H9 (cell line): ENCODE data around the gene PEMT. TPM values are rescaled to one million over a fixed set of nuclear protein-coding genes. Genes with fewer than 3 reads are reported as not detected.

Experiments
- DNase-seq: peaks from one replicate; pipeline ENCODE4 v3.0.0-alpha.2; 2017
- H2AFZ ChIP-seq: one replicate; pipeline ENCODE4 v1.6.1; 2013; ENCODE audit warnings: mild to moderate bottlenecking, low read length, control low read depth, moderate library complexity
- H2AK5ac ChIP-seq: 2 replicates; pipeline ENCODE4 v1.6.1; 2013; ENCODE audit warnings: low read length, control low read depth, mixed read lengths; ENCODE audit not compliant: insufficient read length
- H2BK120ac ChIP-seq: one replicate; pipeline ENCODE4 v1.6.1; 2013; ENCODE audit warnings: low read depth, mild to moderate bottlenecking, low read length, control low read depth, inconsistent platforms; ENCODE audit not compliant: poor library complexity, severe bottlenecking
- H2BK12ac ChIP-seq: 2 replicates; pipeline ENCODE4 v1.6.1; 2013; ENCODE audit warnings: low read length, control low read depth, mixed read lengths, low read depth; ENCODE audit not compliant: insufficient read length
- H2BK15ac ChIP-seq: 2 replicates; pipeline ENCODE4 v1.6.1; 2013; ENCODE audit warnings: low read depth, low read length, control low read depth
- H2BK20ac ChIP-seq: one replicate; pipeline ENCODE4 v1.6.1; 2013; ENCODE audit warnings: low read depth, mild to moderate bottlenecking, low read length, control low read depth, inconsistent platforms; ENCODE audit not compliant: poor library complexity, severe bottlenecking
- H2BK5ac ChIP-seq: 2 replicates; pipeline ENCODE4 v1.6.1; 2013; ENCODE audit warnings: low read length, control low read depth, mixed read lengths; ENCODE audit not compliant: insufficient read length
- H3K14ac ChIP-seq: 2 replicates; pipeline ENCODE4 v1.6.1; 2013; ENCODE audit warnings: low read length, control low read depth; ENCODE audit not compliant: insufficient read depth
- H3K18ac ChIP-seq: 2 replicates; pipeline ENCODE4 v1.6.1; 2013; ENCODE audit warnings: low read depth, mild to moderate bottlenecking, mixed read lengths, low read length, control low read depth; ENCODE audit not compliant: insufficient read length
- H3K23ac ChIP-seq: 2 replicates; pipeline ENCODE4 v1.6.1; 2013; ENCODE audit warnings: low read length, control low read depth, mixed read lengths, low read depth; ENCODE audit not compliant: insufficient read length
- H3K23me2 ChIP-seq: 2 replicates; pipeline ENCODE4 v1.6.1; 2013; ENCODE audit warnings: low read depth, mild to moderate bottlenecking, mixed read lengths, low read length, control low read depth; ENCODE audit not compliant: insufficient read length, poor library complexity, severe bottlenecking
- H3K27ac ChIP-seq: 2 replicates; pipeline ENCODE4 v1.5.1; 2013; ENCODE audit warnings: low read length, control low read depth, mixed read lengths, low read depth; ENCODE audit not compliant: insufficient read length
- H3K27me3 ChIP-seq: 2 replicates; pipeline ENCODE4 v1.6.1; 2013; ENCODE audit warnings: low read length, control low read depth, inconsistent platforms; ENCODE audit not compliant: insufficient read depth
- H3K4ac ChIP-seq: 2 replicates; pipeline ENCODE4 v1.6.1; 2013; ENCODE audit warnings: low read depth, mild to moderate bottlenecking, control low read depth, inconsistent platforms, low read length, moderate library complexity
- H3K4me1 ChIP-seq: 2 replicates; pipeline ENCODE4 v1.6.1; 2013; ENCODE audit warnings: low read length, control low read depth, inconsistent platforms; ENCODE audit not compliant: insufficient read depth
- H3K4me2 ChIP-seq: 2 replicates; pipeline ENCODE4 v1.6.1; 2013; ENCODE audit warnings: low read length, control low read depth, mixed read lengths; ENCODE audit not compliant: insufficient read length, insufficient read depth
- H3K56ac ChIP-seq: 2 replicates; pipeline ENCODE4 v1.6.1; 2013; ENCODE audit warnings: low read depth, mild to moderate bottlenecking, mixed read lengths, low read length, control low read depth; ENCODE audit not compliant: insufficient read length
- H3K79me1 ChIP-seq: 2 replicates; pipeline ENCODE4 v1.6.1; 2013; ENCODE audit warnings: low read depth, mild to moderate bottlenecking, moderate library complexity, low read length, control low read depth, inconsistent platforms; ENCODE audit not compliant: insufficient read depth, poor library complexity, severe bottlenecking
- H3K79me2 ChIP-seq: 2 replicates; pipeline ENCODE4 v1.6.1; 2013; ENCODE audit warnings: low read length, control low read depth, inconsistent platforms; ENCODE audit not compliant: insufficient read depth
- H3K9ac ChIP-seq: 2 replicates; pipeline ENCODE4 v1.6.1; 2013; ENCODE audit warnings: low read length, control low read depth, mixed read lengths; ENCODE audit not compliant: insufficient read length; ENCODE audit errors: extremely low read depth
- H3K9me3 ChIP-seq: one replicate; pipeline ENCODE4 v1.6.1; 2013; ENCODE audit warnings: low read depth, low read length, inconsistent platforms; ENCODE audit not compliant: control insufficient read depth
- H3T11ph ChIP-seq: one replicate; pipeline ENCODE4 v1.6.1; 2013; ENCODE audit warnings: mild to moderate bottlenecking, low read length, control low read depth, inconsistent platforms
- H4K20me1 ChIP-seq: one replicate; pipeline ENCODE4 v1.6.1; 2013; ENCODE audit not compliant: control insufficient read depth, insufficient read length, insufficient read depth
- H4K5ac ChIP-seq: 2 replicates; pipeline ENCODE4 v1.6.1; 2013; ENCODE audit warnings: low read depth, mild to moderate bottlenecking, mixed read lengths, low read length, control low read depth; ENCODE audit not compliant: insufficient read length
- H4K8ac ChIP-seq: replicated peaks from 2 replicates; pipeline ENCODE4 v1.6.1; 2013; ENCODE audit warnings: low read length, control low read depth, mixed read lengths, low read depth; ENCODE audit not compliant: insufficient read length
- H4K91ac ChIP-seq: 2 replicates; pipeline ENCODE4 v1.6.1; 2013; ENCODE audit warnings: low read depth, mild to moderate bottlenecking, moderate library complexity, mixed read lengths, low read length, control low read depth; ENCODE audit not compliant: insufficient read length
- H3K27ac Mint-ChIP-seq, 3 experiments: 2 replicates in 2 of 3; 3 replicates in 1 of 3; pipeline ENCODE4 v1.8.0; 2020 to 2021; ENCODE audit warnings: mixed read lengths in 3 of 3, mild to moderate bottlenecking in 1 of 3, moderate library complexity in 1 of 3
- H3K27me3 Mint-ChIP-seq: 2 replicates; pipeline ENCODE4 v1.8.0; 2021; ENCODE audit warnings: low read depth, mild to moderate bottlenecking, moderate library complexity, mixed read lengths
- H3K36me3 Mint-ChIP-seq, 3 experiments: 2 replicates in 2 of 3; 3 replicates in 1 of 3; pipeline ENCODE4 v1.8.0; 2020 to 2021; ENCODE audit warnings: low read depth in 3 of 3, mixed read lengths in 3 of 3; ENCODE audit not compliant: insufficient read depth in 1 of 3
- H3K4me1 Mint-ChIP-seq, 2 experiments: 2 replicates each; pipeline ENCODE4 v1.8.0; 2020; ENCODE audit warnings: mixed read lengths in 2 of 2
- H3K4me3 Mint-ChIP-seq, 2 experiments: 2 replicates in 1 of 2; 3 replicates in 1 of 2; pipeline ENCODE4 v1.8.0; 2020 to 2021; ENCODE audit warnings: mild to moderate bottlenecking in 2 of 2, mixed read lengths in 2 of 2, moderate library complexity in 1 of 2
- H3K9me3 Mint-ChIP-seq, 2 experiments: 2 replicates in 1 of 2; 3 replicates in 1 of 2; pipeline ENCODE4 v1.8.0; 2020; ENCODE audit warnings: mild to moderate bottlenecking in 2 of 2, mixed read lengths in 2 of 2, moderate library complexity in 1 of 2
- WGBS: extraction: QIAGEN DNeasy Blood & Tissue Kit; methylation state at CpG from one replicate; pipeline ENCODE4 v1.1.7; 2013; ENCODE audit warnings: missing lambda C conversion rate, low lambda C conversion rate, mixed read lengths; ENCODE audit not compliant: insufficient read length; ENCODE audit errors: extremely low coverage; 5-methylcytosine and 5-hydroxymethylcytosine counted together
- total RNA-seq: library from RNA; stranded (reverse); gene quantifications from 2 replicates; pipeline ENCODE4 v1.2.1, GENCODE V29; 2021
- TF ChIP-seq, protein P1 (sequence below): fragments of 200-600 bp; sonication (generic); conservative IDR thresholded peaks from 3 replicates; pipeline ENCODE4 v1.8.0; 2021; ENCODE audit warnings: antibody characterized with exemption, mild to moderate bottlenecking

Gene PEMT
- total RNA-seq, 1 experiment from 2014 or later: 63.2 TPM

GRCh38 chr17:17540935-17541639 is 50.4 kb downstream of the PEMT start:
- Histone ChIP-seq H3K4me2 (no peak overlapping the region), H4K91ac (no peak overlapping the region), H2AK5ac (no peak overlapping the region), H3K4me1 (no peaks in the 10 kb centered on the region), H4K8ac (no peak overlapping the region), H3T11ph (no peak overlapping the region), H3K23ac (no peak overlapping the region), H4K5ac (no peak overlapping the region), H3K79me2 (no peaks in the 10 kb centered on the region), H4K20me1 (no peaks in the 10 kb centered on the region), H3K79me1 (no peaks in the 10 kb centered on the region), H3K9ac (no peak overlapping the region), H3K9me3 (no peaks in the 10 kb centered on the region), H3K27me3 (no peaks in the 10 kb centered on the region), H2BK12ac (no peak overlapping the region), H2BK5ac (no peak overlapping the region), H3K23me2 (no peaks in the 10 kb centered on the region), H3K18ac (no peak overlapping the region), H2AFZ (no peak overlapping the region), H3K14ac (no peak overlapping the region), H2BK15ac (no peak overlapping the region), H2BK20ac (no peak overlapping the region), H3K27ac (no peak overlapping the region), H3K4ac (no peak overlapping the region), H3K56ac (no peak overlapping the region), H2BK120ac (no peak overlapping the region)
- TF ChIP-seq, protein P1, sequence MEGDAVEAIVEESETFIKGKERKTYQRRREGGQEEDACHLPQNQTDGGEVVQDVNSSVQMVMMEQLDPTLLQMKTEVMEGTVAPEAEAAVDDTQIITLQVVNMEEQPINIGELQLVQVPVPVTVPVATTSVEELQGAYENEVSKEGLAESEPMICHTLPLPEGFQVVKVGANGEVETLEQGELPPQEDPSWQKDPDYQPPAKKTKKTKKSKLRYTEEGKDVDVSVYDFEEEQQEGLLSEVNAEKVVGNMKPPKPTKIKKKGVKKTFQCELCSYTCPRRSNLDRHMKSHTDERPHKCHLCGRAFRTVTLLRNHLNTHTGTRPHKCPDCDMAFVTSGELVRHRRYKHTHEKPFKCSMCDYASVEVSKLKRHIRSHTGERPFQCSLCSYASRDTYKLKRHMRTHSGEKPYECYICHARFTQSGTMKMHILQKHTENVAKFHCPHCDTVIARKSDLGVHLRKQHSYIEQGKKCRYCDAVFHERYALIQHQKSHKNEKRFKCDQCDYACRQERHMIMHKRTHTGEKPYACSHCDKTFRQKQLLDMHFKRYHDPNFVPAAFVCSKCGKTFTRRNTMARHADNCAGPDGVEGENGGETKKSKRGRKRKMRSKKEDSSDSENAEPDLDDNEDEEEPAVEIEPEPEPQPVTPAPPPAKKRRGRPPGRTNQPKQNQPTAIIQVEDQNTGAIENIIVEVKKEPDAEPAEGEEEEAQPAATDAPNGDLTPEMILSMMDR: no peak
- H3K4me3 Mint-ChIP-seq: no peak overlapping the region
- WGBS: no CpG with 5 or more reads among the region's 23 CpGs
- H3K9me3 Mint-ChIP-seq: no peaks in the 10 kb centered on the region
- H3K4me1 Mint-ChIP-seq: peaks cover 4 to 5% of the 10 kb centered on the region in 2 experiments; a peak in 3 of 4 replicates
- H3K27ac Mint-ChIP-seq: no peak overlapping the region; a peak in 2 of 7 replicates
- H3K36me3 Mint-ChIP-seq: no peaks in the 10 kb centered on the region; a peak in 1 of 7 replicates
- DNase-seq: no peak
- no peaks in the 10 kb centered on the region; the same call in 1 of the 2 replicates for H3K27me3 Mint-ChIP-seq
